ENCODE measurements around the gene NET1. TPM values are rescaled to one million over a fixed set of nuclear protein-coding genes. Genes with fewer than 3 reads are reported as not detected.

NET1 gene
- total RNA-seq, 3 donors from 2014 or later (not counting 1 experiment from before 2014, with no cell fraction given), result 10.4 to 17.9 (median 13.8) TPM

DNA sequence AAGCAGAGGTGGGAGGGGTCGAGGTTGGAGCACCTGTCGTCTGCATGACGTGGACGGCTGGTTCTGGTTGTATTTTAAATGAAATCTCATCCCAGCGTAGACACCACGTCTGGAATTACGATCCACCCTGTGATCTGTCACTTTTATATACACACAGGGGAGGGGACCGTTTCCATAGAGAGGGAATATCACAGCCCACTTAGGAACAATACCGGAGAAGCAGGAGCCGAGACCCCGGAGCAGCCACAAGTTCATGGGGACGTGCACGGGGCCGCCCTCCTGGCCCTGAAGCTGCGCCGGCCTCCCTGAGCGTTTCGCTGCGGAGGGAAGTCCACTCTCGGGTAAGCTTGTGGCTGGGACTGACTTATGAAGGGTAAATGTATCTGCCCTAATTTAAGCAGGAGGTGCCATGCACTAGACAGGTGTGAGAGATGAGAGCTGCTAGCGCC lies 47.4 kb upstream of the NET1 start, which contains the start of gene UCN3:
TSS of gene UCN3 (plus strand) at position 77 of the 449 bp plus-strand sequence. CDS start 8,755 bp downstream, outside the sequence.
- TF ChIP-seq, protein P1, sequence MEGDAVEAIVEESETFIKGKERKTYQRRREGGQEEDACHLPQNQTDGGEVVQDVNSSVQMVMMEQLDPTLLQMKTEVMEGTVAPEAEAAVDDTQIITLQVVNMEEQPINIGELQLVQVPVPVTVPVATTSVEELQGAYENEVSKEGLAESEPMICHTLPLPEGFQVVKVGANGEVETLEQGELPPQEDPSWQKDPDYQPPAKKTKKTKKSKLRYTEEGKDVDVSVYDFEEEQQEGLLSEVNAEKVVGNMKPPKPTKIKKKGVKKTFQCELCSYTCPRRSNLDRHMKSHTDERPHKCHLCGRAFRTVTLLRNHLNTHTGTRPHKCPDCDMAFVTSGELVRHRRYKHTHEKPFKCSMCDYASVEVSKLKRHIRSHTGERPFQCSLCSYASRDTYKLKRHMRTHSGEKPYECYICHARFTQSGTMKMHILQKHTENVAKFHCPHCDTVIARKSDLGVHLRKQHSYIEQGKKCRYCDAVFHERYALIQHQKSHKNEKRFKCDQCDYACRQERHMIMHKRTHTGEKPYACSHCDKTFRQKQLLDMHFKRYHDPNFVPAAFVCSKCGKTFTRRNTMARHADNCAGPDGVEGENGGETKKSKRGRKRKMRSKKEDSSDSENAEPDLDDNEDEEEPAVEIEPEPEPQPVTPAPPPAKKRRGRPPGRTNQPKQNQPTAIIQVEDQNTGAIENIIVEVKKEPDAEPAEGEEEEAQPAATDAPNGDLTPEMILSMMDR (IDR thresholded peaks at IDR 0.05), result no peak
- no peak within 1 kb of the TSS for H3K4me3 Mint-ChIP-seq
- Histone ChIP-seq H3K4me3 (ENCODE audit: low read length) (no peak within 1 kb of the TSS), H3K27ac (ENCODE audit: low read length) (no peak within 1 kb of the TSS), H3K9me3 (ENCODE audit: control insufficient read depth, insufficient read depth, low read length) (no peaks in the 10 kb centered on the region), H3K4me1 (ENCODE audit: control insufficient read depth, insufficient read depth, low read length) (no peaks in the 10 kb centered on the region), H3K36me3 (ENCODE audit: control insufficient read depth, insufficient read depth, low read length) (no peaks in the 10 kb centered on the region), H3K27me3 (ENCODE audit: control insufficient read depth, insufficient read depth, low read length) (no peaks in the 10 kb centered on the region)
- H3K4me1 Mint-ChIP-seq, result peaks cover 17 to 38% of the 10 kb centered on the region in 2 donors
- WGBS (ENCODE audit: insufficient coverage), result 90% methylated on average over 21 of the region's 21 CpGs
- no peaks in the 10 kb centered on the region for H3K27me3 Mint-ChIP-seq (ENCODE audit: low read depth in 2 of 2)
- intact Hi-C loops (cut with micrococcal nuclease), result no loop called here
- H3K36me3 Mint-ChIP-seq, result no peaks in the 10 kb centered on the region
- DNase-seq, result no peak
- ATAC-seq, result no peak
- H3K27ac Mint-ChIP-seq, result no peak within 1 kb of the TSS
- H3K9me3 Mint-ChIP-seq, result peaks cover 0 to 3% of the 10 kb centered on the region in 2 donors

DNA sequence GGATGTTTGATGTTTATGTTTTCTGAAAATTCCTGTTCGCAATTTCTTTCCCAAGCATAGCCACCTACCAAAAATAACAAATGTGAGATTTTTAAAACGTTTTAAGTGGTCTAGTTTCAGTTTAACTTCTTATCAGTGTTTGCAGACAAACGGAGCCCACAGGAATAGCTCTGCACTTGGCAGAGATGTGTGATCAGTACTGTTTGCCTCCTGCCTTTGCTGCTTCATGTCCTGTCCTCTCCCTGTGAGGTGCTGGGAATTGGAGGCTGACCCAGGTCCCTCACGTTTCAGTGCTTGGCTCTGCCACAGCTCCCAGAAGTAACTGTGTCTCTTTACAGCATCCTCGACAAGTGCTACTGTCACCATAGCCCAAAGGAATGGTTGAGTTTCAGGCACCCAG lies 46.4 kb upstream of the NET1 start:
- no peak overlapping the region for H3K4me3 ChIP-seq (ENCODE audit: low read length)
- Mint-ChIP-seq H3K4me3 (no peak overlapping the region), H3K4me1 (peaks cover 17 to 42% of the 10 kb centered on the region in 2 donors), H3K27me3 (ENCODE audit: low read depth in 2 of 2) (no peaks in the 10 kb centered on the region), H3K9me3 (peaks cover 0 to 11% of the 10 kb centered on the region in 2 donors), H3K36me3 (no peaks in the 10 kb centered on the region), H3K27ac (no peak overlapping the region)
- H3K27ac ChIP-seq (ENCODE audit: low read length), result no peak overlapping the region
- ATAC-seq (no peak), DNase-seq (no peak)
- WGBS (ENCODE audit: insufficient coverage), result 30% methylated on average over 4 of the region's 5 CpGs
- H3K27me3 ChIP-seq (ENCODE audit: control insufficient read depth, insufficient read depth, low read length), result no peaks in the 10 kb centered on the region
- intact Hi-C loops (cut with micrococcal nuclease), result no loop called here
- TF ChIP-seq, protein P1 (IDR thresholded peaks at IDR 0.05), result no peak
- no peaks in the 10 kb centered on the region for H3K4me1 ChIP-seq (ENCODE audit: control insufficient read depth, insufficient read depth, low read length)
- no peaks in the 10 kb centered on the region for H3K9me3 ChIP-seq (ENCODE audit: control insufficient read depth, insufficient read depth, low read length)
- H3K36me3 ChIP-seq (ENCODE audit: control insufficient read depth, insufficient read depth, low read length), result no peaks in the 10 kb centered on the region

DNA sequence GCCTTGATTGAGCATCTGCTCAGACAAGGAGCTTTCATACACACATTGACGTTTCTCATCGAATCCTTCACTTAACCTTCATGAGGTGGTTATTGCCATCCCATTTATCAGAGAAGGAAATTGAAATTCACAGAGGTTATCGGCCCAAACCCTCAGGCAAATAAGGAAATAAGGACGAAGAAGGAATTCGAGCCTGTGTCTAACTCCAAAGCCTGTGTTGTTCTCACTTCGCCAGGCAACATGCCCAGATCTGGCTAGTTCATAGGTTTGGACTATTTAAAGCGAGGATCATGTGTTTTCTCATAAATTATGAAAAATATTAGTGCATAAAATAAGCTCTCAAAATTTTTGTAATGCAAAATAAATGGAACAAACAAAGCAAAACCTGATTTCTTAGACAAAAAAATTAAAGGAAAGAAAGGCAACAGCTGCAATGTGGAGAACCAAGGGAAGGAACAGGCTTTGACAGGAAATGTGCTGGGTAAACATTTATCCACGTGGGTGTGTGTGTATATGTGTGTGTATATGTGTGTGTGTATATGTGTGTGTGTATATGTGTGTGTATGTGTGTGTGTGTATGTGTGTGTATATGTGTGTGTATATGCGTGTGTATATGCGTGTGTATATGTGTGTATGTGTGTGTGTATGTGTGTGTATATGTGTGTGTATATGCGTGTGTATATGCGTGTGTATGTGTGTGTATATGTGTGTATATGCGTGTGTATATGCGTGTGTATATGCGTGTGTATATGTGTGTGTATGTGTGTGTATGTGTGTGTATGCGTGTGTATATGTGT lies 42.8 kb upstream of the NET1 start:
- Histone ChIP-seq H3K36me3 (ENCODE audit: control insufficient read depth, insufficient read depth, low read length) (no peaks in the 10 kb centered on the region), H3K27me3 (ENCODE audit: control insufficient read depth, insufficient read depth, low read length) (no peaks in the 10 kb centered on the region), H3K4me1 (ENCODE audit: control insufficient read depth, insufficient read depth, low read length) (no peaks in the 10 kb centered on the region), H3K27ac (ENCODE audit: low read length) (no peak overlapping the region), H3K4me3 (ENCODE audit: low read length) (no peak overlapping the region), H3K9me3 (ENCODE audit: control insufficient read depth, insufficient read depth, low read length) (no peaks in the 10 kb centered on the region)
- H3K27me3 Mint-ChIP-seq (ENCODE audit: low read depth in 2 of 2), result no peaks in the 10 kb centered on the region
- peaks cover 11 to 24% of the 10 kb centered on the region in 2 donors for H3K4me1 Mint-ChIP-seq
- WGBS (ENCODE audit: insufficient coverage), result 85% methylated on average over 15 of the region's 16 CpGs
- peak overlapping the region in 1 of 2 donors; percentile 41 for H3K27ac Mint-ChIP-seq
- TF ChIP-seq, protein P1 (IDR thresholded peaks at IDR 0.05), result no peak
- no peaks in the 10 kb centered on the region for H3K36me3 Mint-ChIP-seq
- peaks cover 0 to 12% of the 10 kb centered on the region in 2 donors for H3K9me3 Mint-ChIP-seq
- intact Hi-C loops (cut with micrococcal nuclease), result no loop called here
- ATAC-seq (no peak), DNase-seq (no peak)
- no peak overlapping the region for H3K4me3 Mint-ChIP-seq

Data from natural killer cell (primary cell).